ENCODE measurements around the gene FCHSD2. TPM values are rescaled to one million over a fixed set of nuclear protein-coding genes. Genes with fewer than 3 reads are reported as not detected.

The FCHSD2 gene
- total and polyA plus RNA-seq, 2 of the 13 experiments (the other 11 are each of a cell fraction or from before 2014, with no cell fraction given) = 20.5 to 24.8 TPM

DNA sequence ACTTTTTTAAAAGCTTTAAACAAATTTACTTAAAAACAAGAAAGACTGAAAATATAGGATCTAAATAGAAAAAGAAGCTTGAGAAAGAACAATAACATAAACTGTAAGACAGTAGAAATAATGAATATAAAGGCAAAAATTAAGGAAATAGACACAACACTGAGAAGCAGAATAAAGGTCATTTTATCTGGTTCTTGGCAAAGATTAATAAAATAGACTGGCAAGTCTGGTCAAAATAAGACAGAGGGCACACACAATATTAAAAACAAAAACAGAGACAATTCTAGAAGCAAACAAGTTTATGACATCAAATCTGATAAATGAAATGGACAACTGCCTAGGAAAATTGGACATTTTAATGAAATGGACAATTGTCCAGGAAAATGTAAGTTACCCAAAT, 222.1 kb downstream of the FCHSD2 start (continued):
- no peak for TF ChIP-seq KLF11 (CRISPR knock-in tag; IDR thresholded peaks at IDR 0.05)
- TF ChIP-seq SRSF1 (optimal IDR thresholded peaks at IDR 0.05; ENCODE audit: low read depth, low read length) = no peak
- TF ChIP-seq THAP11 (CRISPR knock-in tag; IDR thresholded peaks at IDR 0.05) = no peak
- no peak for TF ChIP-seq RFXAP (CRISPR knock-in tag; IDR thresholded peaks at IDR 0.05; ENCODE audit: borderline replicate concordance)
- TF ChIP-seq FOXA1 (IDR thresholded peaks at IDR 0.05) = no peak
- TF ChIP-seq FOXA1 (CRISPR knock-in tag; IDR thresholded peaks at IDR 0.05) = no peak
- TF ChIP-seq RNF2 (conservative IDR thresholded peaks at IDR 0.05; ENCODE audit: low read depth) = no peak
- TF ChIP-seq, protein P1, sequence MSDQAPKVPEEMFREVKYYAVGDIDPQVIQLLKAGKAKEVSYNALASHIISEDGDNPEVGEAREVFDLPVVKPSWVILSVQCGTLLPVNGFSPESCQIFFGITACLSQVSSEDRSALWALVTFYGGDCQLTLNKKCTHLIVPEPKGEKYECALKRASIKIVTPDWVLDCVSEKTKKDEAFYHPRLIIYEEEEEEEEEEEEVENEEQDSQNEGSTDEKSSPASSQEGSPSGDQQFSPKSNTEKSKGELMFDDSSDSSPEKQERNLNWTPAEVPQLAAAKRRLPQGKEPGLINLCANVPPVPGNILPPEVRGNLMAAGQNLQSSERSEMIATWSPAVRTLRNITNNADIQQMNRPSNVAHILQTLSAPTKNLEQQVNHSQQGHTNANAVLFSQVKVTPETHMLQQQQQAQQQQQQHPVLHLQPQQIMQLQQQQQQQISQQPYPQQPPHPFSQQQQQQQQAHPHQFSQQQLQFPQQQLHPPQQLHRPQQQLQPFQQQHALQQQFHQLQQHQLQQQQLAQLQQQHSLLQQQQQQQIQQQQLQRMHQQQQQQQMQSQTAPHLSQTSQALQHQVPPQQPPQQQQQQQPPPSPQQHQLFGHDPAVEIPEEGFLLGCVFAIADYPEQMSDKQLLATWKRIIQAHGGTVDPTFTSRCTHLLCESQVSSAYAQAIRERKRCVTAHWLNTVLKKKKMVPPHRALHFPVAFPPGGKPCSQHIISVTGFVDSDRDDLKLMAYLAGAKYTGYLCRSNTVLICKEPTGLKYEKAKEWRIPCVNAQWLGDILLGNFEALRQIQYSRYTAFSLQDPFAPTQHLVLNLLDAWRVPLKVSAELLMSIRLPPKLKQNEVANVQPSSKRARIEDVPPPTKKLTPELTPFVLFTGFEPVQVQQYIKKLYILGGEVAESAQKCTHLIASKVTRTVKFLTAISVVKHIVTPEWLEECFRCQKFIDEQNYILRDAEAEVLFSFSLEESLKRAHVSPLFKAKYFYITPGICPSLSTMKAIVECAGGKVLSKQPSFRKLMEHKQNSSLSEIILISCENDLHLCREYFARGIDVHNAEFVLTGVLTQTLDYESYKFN (CRISPR knock-in tag; conservative IDR thresholded peaks at IDR 0.05) = no peak
- no peak for TF ChIP-seq ZNF503 (CRISPR knock-in tag; IDR thresholded peaks at IDR 0.05)
- TF ChIP-seq ZFP91 (CRISPR knock-in tag; IDR thresholded peaks at IDR 0.05; ENCODE audit: borderline replicate concordance) = no peak
- TF ChIP-seq FOXO4 (CRISPR knock-in tag; conservative IDR thresholded peaks at IDR 0.05) = no peak
- TF ChIP-seq POGK (CRISPR knock-in tag; conservative IDR thresholded peaks at IDR 0.05) = no peak
- no peak for TF ChIP-seq ZNF121 (CRISPR knock-in tag; IDR thresholded peaks at IDR 0.05)
